Measurements from ENCODE around the gene TTC24. TPM values are rescaled to one million over a fixed set of nuclear protein-coding genes. Genes with fewer than 3 reads are reported as not detected.
"Not testable (repeated sequence)": the region's sequence is repeated elsewhere in the genome, so short reads cannot be mapped to it uniquely, and the experiment has no call there.

Gene TTC24
- total RNA-seq, 2 experiments from 2014 or later, result 18.7 to 19.6 TPM

GRCh38 chr1:156549831-156550230, 29.7 kb upstream of the TTC24 start:
- no peaks in the 10 kb centered on the region for H3K36me3 Mint-ChIP-seq
- no peaks in the 10 kb centered on the region for H3K4me1 Mint-ChIP-seq
- H3K4me3 Mint-ChIP-seq, result no peak overlapping the region
- no peaks in the 10 kb centered on the region for H3K27me3 Mint-ChIP-seq
- no peak for DNase-seq
- no peak overlapping the region for H3K27ac Mint-ChIP-seq
- no peaks in the 10 kb centered on the region for H3K9me3 Mint-ChIP-seq

GRCh38 chr1:156550346-156550745, 29.2 kb upstream of the TTC24 start:
- no peaks in the 10 kb centered on the region for H3K9me3 Mint-ChIP-seq

GRCh38 chr1:156551066-156551643, 28.4 kb upstream of the TTC24 start:
- no peak overlapping the region for H3K4me3 Mint-ChIP-seq

More at GRCh38 chr1:156550346-156550745, 29.2 kb upstream of the TTC24 start:
- Mint-ChIP-seq H3K27me3 (no peaks in the 10 kb centered on the region), H3K4me1 (no peaks in the 10 kb centered on the region), H3K27ac (no peak overlapping the region), H3K4me3 (no peak overlapping the region), H3K36me3 (peaks cover 2% of the 10 kb centered on the region)
- no peak for DNase-seq

GRCh38 chr1:156551869-156552268, 27.7 kb upstream of the TTC24 start:
- no peaks in the 10 kb centered on the region for H3K9me3 Mint-ChIP-seq
- no peak overlapping the region for H3K4me3 Mint-ChIP-seq
- H3K27me3 Mint-ChIP-seq, result no peaks in the 10 kb centered on the region
- DNase-seq, result no peak
- H3K27ac Mint-ChIP-seq, result no peak overlapping the region
- H3K4me1 Mint-ChIP-seq, result no peaks in the 10 kb centered on the region
- peaks cover 2% of the 10 kb centered on the region for H3K36me3 Mint-ChIP-seq

More at GRCh38 chr1:156551066-156551643, 28.4 kb upstream of the TTC24 start:
- DNase-seq, result no peak
- Mint-ChIP-seq H3K4me1 (no peaks in the 10 kb centered on the region), H3K27ac (no peak overlapping the region), H3K27me3 (no peaks in the 10 kb centered on the region), H3K9me3 (no peaks in the 10 kb centered on the region), H3K36me3 (peaks cover 2% of the 10 kb centered on the region)

GRCh38 chr1:156552518-156552917, 27.0 kb upstream of the TTC24 start:
- no peak overlapping the region for H3K4me3 Mint-ChIP-seq
- no peaks in the 10 kb centered on the region for H3K27me3 Mint-ChIP-seq
- peaks cover 2% of the 10 kb centered on the region for H3K36me3 Mint-ChIP-seq
- no peak overlapping the region for H3K27ac Mint-ChIP-seq
- no peak for DNase-seq
- no peaks in the 10 kb centered on the region for H3K9me3 Mint-ChIP-seq
- no peaks in the 10 kb centered on the region for H3K4me1 Mint-ChIP-seq

- not testable (repeated sequence) for H3K4me3 Mint-ChIP-seq, DNase-seq, H3K27ac Mint-ChIP-seq, H3K27me3 Mint-ChIP-seq, H3K9me3 Mint-ChIP-seq, H3K36me3 Mint-ChIP-seq, H3K4me1 Mint-ChIP-seq
These were observed 26.6 kb upstream of the TTC24 start for GRCh38 chr1:156552937-156553336.

- H3K9me3 Mint-ChIP-seq, result no peaks in the 10 kb centered on the region
- no peak overlapping the region for H3K4me3 Mint-ChIP-seq
- H3K27ac Mint-ChIP-seq, result no peak overlapping the region
- DNase-seq, result no peak
- no peaks in the 10 kb centered on the region for H3K4me1 Mint-ChIP-seq
- H3K36me3 Mint-ChIP-seq, result peaks cover 2% of the 10 kb centered on the region
- no peaks in the 10 kb centered on the region for H3K27me3 Mint-ChIP-seq
These were observed 25.6 kb upstream of the TTC24 start for GRCh38 chr1:156553860-156554485.

GRCh38 chr1:156554971-156555370, 24.6 kb upstream of the TTC24 start:
- Mint-ChIP-seq H3K27ac (no peak overlapping the region), H3K4me3 (no peak overlapping the region), H3K27me3 (no peaks in the 10 kb centered on the region), H3K36me3 (peaks cover 2% of the 10 kb centered on the region), H3K4me1 (no peaks in the 10 kb centered on the region), H3K9me3 (no peaks in the 10 kb centered on the region)
- DNase-seq, result no peak

GRCh38 chr1:156555715-156556114, 23.8 kb upstream of the TTC24 start:
- Mint-ChIP-seq H3K36me3 (peaks cover 2% of the 10 kb centered on the region), H3K9me3 (no peaks in the 10 kb centered on the region), H3K27me3 (no peaks in the 10 kb centered on the region), H3K4me1 (no peaks in the 10 kb centered on the region), H3K27ac (no peak overlapping the region), H3K4me3 (no peak overlapping the region)
- no peak for DNase-seq

GRCh38 chr1:156556354-156556753, 23.2 kb upstream of the TTC24 start:
- no peak for DNase-seq
- no peaks in the 10 kb centered on the region for H3K4me1 Mint-ChIP-seq
- no peak overlapping the region for H3K27ac Mint-ChIP-seq
- no peaks in the 10 kb centered on the region for H3K9me3 Mint-ChIP-seq
- no peaks in the 10 kb centered on the region for H3K27me3 Mint-ChIP-seq
- H3K36me3 Mint-ChIP-seq, result peaks cover 2% of the 10 kb centered on the region
- no peak overlapping the region for H3K4me3 Mint-ChIP-seq

GRCh38 chr1:156559086-156559796, 20.3 kb upstream of the TTC24 start:
- no peaks in the 10 kb centered on the region for H3K27me3 Mint-ChIP-seq
- no peaks in the 10 kb centered on the region for H3K4me1 Mint-ChIP-seq
- no peaks in the 10 kb centered on the region for H3K9me3 Mint-ChIP-seq
- H3K36me3 Mint-ChIP-seq, result peaks cover 2% of the 10 kb centered on the region
- H3K27ac Mint-ChIP-seq, result no peak overlapping the region
- no peak overlapping the region for H3K4me3 Mint-ChIP-seq
- DNase-seq, result no peak

- no peak for DNase-seq
- no peaks in the 10 kb centered on the region for H3K4me1 Mint-ChIP-seq
- H3K36me3 Mint-ChIP-seq, result peaks cover 2% of the 10 kb centered on the region
- H3K4me3 Mint-ChIP-seq, result no peak overlapping the region
- H3K9me3 Mint-ChIP-seq, result no peaks in the 10 kb centered on the region
- no peaks in the 10 kb centered on the region for H3K27me3 Mint-ChIP-seq
- H3K27ac Mint-ChIP-seq, result no peak overlapping the region
These were observed 19.6 kb upstream of the TTC24 start for GRCh38 chr1:156559797-156560385.

- H3K9me3 Mint-ChIP-seq, result no peaks in the 10 kb centered on the region
- H3K27ac Mint-ChIP-seq, result no peak overlapping the region
- H3K4me1 Mint-ChIP-seq, result no peaks in the 10 kb centered on the region
These were observed 18.8 kb upstream of the TTC24 start for GRCh38 chr1:156560585-156561163.

GRCh38 chr1:156565519-156565918, 14.0 kb upstream of the TTC24 start:
- Mint-ChIP-seq H3K27ac (no peak overlapping the region), H3K4me1 (no peaks in the 10 kb centered on the region), H3K36me3 (peaks cover 2% of the 10 kb centered on the region), H3K9me3 (no peaks in the 10 kb centered on the region), H3K4me3 (no peak overlapping the region), H3K27me3 (no peaks in the 10 kb centered on the region)
- no peak for DNase-seq

More at GRCh38 chr1:156560585-156561163, 18.8 kb upstream of the TTC24 start:
- H3K36me3 Mint-ChIP-seq, result no peaks in the 10 kb centered on the region
- H3K4me3 Mint-ChIP-seq, result no peak overlapping the region
- DNase-seq, result no peak
- H3K27me3 Mint-ChIP-seq, result no peaks in the 10 kb centered on the region

- no peak for DNase-seq
- Mint-ChIP-seq H3K27me3 (peaks cover 9% of the 10 kb centered on the region), H3K4me1 (peaks cover 8% of the 10 kb centered on the region), H3K36me3 (peaks cover 2% of the 10 kb centered on the region), H3K4me3 (no peak overlapping the region), H3K27ac (no peak overlapping the region), H3K9me3 (no peaks in the 10 kb centered on the region)
These were observed 13.1 kb upstream of the TTC24 start for GRCh38 chr1:156566436-156566835.
